ENCODE data around the gene MAGEA4.
"Not testable (repeated sequence)": the region's sequence is repeated elsewhere in the genome, so short reads cannot be mapped to it uniquely, and the experiment has no call there.

The MAGEA4 gene

GRCh38 chrX:151904989-151905388 lies 7.7 kb upstream of the MAGEA4 start:
- no peak for DNase-seq (ENCODE audit: low read depth)
- TF ChIP-seq, protein P1, sequence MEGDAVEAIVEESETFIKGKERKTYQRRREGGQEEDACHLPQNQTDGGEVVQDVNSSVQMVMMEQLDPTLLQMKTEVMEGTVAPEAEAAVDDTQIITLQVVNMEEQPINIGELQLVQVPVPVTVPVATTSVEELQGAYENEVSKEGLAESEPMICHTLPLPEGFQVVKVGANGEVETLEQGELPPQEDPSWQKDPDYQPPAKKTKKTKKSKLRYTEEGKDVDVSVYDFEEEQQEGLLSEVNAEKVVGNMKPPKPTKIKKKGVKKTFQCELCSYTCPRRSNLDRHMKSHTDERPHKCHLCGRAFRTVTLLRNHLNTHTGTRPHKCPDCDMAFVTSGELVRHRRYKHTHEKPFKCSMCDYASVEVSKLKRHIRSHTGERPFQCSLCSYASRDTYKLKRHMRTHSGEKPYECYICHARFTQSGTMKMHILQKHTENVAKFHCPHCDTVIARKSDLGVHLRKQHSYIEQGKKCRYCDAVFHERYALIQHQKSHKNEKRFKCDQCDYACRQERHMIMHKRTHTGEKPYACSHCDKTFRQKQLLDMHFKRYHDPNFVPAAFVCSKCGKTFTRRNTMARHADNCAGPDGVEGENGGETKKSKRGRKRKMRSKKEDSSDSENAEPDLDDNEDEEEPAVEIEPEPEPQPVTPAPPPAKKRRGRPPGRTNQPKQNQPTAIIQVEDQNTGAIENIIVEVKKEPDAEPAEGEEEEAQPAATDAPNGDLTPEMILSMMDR (IDR thresholded peaks at IDR 0.05; ENCODE audit: control insufficient read depth, extremely low read depth, insufficient read depth) = no peak
- H3K4me3 ChIP-seq (ENCODE audit: low read depth, low read length) = no peak overlapping the region

DNA sequence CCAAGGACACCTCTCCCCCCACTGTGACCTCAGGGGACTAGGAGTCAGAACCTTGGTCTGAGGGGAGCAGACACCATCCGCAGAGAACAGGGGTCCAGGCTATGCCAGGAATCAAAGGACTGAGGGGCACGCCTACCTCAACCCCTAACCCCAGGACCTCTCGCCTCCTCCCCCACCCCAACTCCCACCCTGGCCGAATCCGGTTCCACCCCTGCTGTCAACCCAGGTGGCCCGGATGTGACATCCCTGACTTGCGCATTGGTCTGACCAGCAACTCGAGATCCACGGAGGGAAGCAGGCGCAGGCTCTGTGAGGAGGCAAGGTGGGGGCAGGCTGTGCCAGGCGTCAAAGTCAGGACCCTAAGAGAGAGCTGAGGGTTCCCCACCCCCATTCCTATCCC lies 468 bp upstream of the MAGEA4 start:
- no peak for DNase-seq (ENCODE audit: low read depth)
- TF ChIP-seq, protein P1 (IDR thresholded peaks at IDR 0.05; ENCODE audit: control insufficient read depth, extremely low read depth, insufficient read depth) = no peak
- no peak overlapping the region for H3K4me3 ChIP-seq (ENCODE audit: low read depth, low read length)

GRCh38 chrX:151918736-151919135 lies 6.0 kb downstream of the MAGEA4 start:
- not testable (repeated sequence) for DNase-seq (ENCODE audit: low read depth)

DNA sequence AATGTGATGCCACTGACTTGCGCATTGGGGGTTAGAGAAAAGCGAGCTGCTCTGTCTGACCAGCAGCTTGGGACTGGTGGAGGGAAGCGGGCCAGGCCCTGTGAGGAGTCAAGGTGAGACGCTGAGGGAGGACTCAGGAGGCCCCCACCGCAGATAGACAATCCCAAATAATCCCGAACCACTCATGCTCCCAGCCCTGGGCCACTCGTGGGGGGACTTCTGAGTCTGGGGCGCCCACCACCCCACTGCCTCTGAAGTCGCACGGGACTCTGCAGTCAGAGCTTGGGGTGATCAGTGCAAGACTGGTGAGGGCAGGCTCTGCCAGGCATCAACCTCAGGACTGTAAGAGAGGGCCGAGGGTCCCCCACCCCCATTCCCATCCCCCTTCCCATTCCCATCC lies 6.9 kb downstream of the MAGEA4 start:
- no peak for DNase-seq (ENCODE audit: low read depth)
- H3K4me3 ChIP-seq (ENCODE audit: low read depth, low read length) = no peak overlapping the region
- TF ChIP-seq, protein P1 (IDR thresholded peaks at IDR 0.05; ENCODE audit: control insufficient read depth, extremely low read depth, insufficient read depth) = no peak

More at GRCh38 chrX:151918736-151919135, 6.0 kb downstream of the MAGEA4 start:
- not testable (repeated sequence) for H3K4me3 ChIP-seq (ENCODE audit: low read depth, low read length)

DNA sequence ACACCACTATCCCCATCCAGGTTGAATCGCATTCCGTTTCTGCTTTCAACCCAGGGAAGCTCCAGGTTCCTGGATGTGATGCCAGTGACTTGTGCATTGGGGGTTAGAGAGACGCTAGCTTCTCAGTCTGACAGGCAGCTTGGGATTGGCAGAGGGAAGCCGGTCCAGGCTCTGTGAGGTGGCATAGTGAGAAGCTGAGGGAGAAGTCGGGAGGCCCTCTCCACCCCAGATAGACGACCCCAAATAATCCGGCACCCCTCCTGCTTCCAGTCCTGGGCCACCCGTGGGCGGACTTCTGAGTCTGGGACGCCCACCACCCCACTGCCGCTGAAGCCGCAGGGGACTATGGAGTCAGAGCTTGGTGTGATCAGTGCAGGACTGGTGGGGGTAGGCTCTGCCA lies 7.4 kb downstream of the MAGEA4 start:
- H3K4me3 ChIP-seq (ENCODE audit: low read depth, low read length) = no peak overlapping the region
- TF ChIP-seq, protein P1 (IDR thresholded peaks at IDR 0.05; ENCODE audit: control insufficient read depth, extremely low read depth, insufficient read depth) = no peak
- no peak for DNase-seq (ENCODE audit: low read depth)

- TF ChIP-seq, protein P1 (IDR thresholded peaks at IDR 0.05; ENCODE audit: control insufficient read depth, extremely low read depth, insufficient read depth) = no peak
- no peak overlapping the region for H3K4me3 ChIP-seq (ENCODE audit: low read depth, low read length)
- DNase-seq (ENCODE audit: low read depth) = no peak
These were observed 7.8 kb downstream of the MAGEA4 start for GRCh38 chrX:151920530-151920929.

DNA sequence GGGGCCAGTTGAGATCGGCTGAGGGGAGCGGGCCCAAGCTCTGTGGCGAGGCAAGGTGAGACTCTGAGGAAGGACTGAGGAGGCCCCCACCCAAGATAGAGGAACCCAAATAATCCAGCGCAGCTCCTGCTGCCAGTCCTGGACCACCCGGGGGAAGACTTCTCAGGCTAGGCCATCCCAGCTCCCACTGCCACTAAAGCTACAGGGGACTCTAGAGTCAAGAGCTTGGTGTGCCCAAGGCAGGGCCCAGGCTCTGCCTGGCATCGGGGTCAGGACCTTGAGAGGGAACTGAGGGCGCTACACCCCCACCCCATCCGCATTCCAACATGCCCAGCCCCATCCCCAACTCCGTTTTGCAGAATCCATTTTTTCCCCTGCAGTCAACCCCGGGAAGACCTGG lies 8.6 kb downstream of the MAGEA4 start:
- no peak overlapping the region for H3K4me3 ChIP-seq (ENCODE audit: low read depth, low read length)
- DNase-seq (ENCODE audit: low read depth) = no peak
- TF ChIP-seq, protein P1 (IDR thresholded peaks at IDR 0.05; ENCODE audit: control insufficient read depth, extremely low read depth, insufficient read depth) = no peak
